ENCODE data around the gene ERGIC1. TPM values are rescaled to one million over a fixed set of nuclear protein-coding genes. Genes with fewer than 3 reads are reported as not detected.

The ERGIC1 gene
- total RNA-seq, 1 experiment from 2014 or later, result 98.8 TPM

DNA sequence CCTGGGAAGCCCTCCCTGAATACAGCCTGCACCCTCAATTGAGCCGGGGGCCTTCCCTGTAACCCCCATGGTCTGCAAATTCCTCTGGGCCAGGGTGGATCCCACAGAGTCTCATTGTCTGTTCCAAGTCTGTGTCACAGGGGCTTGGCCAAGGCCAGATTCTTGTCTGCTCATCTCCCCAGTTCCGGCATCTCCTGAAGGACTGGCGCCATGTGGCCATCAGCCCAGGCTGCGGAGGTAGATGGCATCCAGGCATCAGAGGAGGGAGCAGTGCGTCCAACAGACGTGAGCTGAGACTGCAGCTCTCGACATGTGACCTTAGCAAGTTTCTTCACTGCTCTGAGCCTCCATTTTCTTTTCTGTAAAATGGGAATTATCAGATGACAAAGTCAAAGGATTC is 87.9 kb downstream of the ERGIC1 start:
- Histone ChIP-seq H3K4me3 (no peak overlapping the region), H3K36me3 (peaks cover 87% of the 10 kb centered on the region), H3K27me3 (no peaks in the 10 kb centered on the region), H3K9me3 (no peaks in the 10 kb centered on the region)
- DNase-seq, result no peak

DNA sequence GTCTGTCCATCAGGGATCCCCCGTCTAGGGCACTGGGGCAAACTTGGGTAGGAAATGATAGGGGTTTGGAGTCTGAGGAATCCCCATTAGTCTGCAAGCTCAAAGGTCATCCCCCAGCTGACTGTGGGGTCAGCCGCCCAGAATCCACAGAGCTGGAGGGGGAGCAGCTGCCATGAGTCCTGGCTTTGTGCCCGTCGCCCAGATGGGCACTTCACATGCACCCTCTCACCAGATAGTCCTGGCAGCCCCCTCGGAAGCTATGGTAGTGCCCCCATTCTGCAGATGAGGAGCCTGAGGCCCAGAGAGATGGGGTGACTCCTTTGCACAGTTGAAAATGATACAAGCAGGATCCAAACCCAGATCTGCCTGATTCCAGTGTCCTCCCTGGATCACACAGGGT is 89.5 kb downstream of the ERGIC1 start:
- no peaks in the 10 kb centered on the region for H3K9me3 ChIP-seq
- no peak for DNase-seq
- H3K36me3 ChIP-seq, result peaks cover 80% of the 10 kb centered on the region
- H3K27me3 ChIP-seq, result no peaks in the 10 kb centered on the region
- H3K4me3 ChIP-seq, result no peak overlapping the region

DNA sequence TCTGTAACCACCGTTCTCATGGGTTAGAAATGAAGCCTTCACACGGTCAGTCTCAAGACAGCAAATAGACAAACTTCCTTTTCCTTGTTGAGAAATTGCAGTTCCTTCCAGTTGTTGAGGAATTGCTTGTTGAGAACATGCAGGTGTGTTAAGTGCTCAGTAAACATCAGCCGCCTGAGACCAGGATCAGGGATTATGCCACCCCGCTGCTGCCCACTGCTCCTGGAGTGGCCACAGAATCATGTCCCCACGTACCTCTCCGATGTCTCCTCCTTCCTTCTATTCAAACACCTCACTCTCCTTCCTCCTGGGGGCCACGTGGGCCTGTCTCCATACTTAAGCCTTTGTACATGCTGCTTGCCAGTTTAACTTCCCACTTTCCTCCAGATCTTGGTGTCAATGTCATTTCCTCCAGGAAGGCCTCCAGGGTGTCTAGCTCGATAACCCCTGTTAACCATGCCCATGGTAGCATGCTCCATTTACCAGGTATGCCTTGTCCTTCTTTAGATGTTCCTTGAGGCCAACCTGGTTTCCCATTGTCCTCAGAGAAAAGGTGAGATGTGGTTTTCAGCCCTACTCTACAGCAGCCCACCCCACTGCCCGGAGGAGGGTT is 91.4 kb downstream of the ERGIC1 start:
- H3K4me3 ChIP-seq, result no peak overlapping the region
- H3K36me3 ChIP-seq, result peaks cover 67% of the 10 kb centered on the region
- DNase-seq, result no peak
- no peaks in the 10 kb centered on the region for H3K9me3 ChIP-seq
- H3K27me3 ChIP-seq, result no peaks in the 10 kb centered on the region

DNA sequence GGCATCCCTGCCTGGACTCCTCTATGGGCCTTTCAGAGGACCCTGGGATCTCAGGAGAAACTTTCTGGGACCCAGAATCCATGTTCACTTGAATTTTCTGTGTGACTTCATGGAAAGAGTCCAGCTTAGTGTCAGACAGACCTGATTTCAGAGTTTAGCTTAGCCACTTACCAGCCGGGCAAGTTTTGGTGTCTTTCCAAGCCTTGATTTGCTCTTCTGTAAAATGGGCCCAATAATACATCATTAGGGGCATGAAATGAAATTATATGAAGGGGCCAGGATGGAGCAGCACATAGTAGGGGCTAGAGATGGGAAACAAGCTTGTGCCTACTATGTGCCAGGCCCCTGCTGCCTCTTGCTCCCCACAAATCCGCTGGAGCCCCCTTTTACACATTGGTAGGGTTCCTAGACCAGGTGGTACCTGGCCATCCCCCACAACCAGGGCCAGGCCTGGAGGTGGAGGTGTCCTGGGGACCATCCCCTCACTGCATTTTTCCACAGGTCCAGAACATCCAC is 92.0 kb downstream of the ERGIC1 start:
- Histone ChIP-seq H3K4me3 (no peak overlapping the region), H3K9me3 (no peaks in the 10 kb centered on the region), H3K27me3 (no peaks in the 10 kb centered on the region), H3K36me3 (peaks cover 61% of the 10 kb centered on the region)
- no peak for DNase-seq

- no peak for DNase-seq
- peaks cover 53% of the 10 kb centered on the region for H3K36me3 ChIP-seq
Measured at GRCh38 chr5:172926796-172927195, 92.7 kb downstream of the ERGIC1 start.

GRCh38 chr5:172929371-172929838 is 95.4 kb downstream of the ERGIC1 start:
- Histone ChIP-seq H3K4me3 (no peak overlapping the region), H3K36me3 (peaks cover 56% of the 10 kb centered on the region), H3K27me3 (no peaks in the 10 kb centered on the region), H3K9me3 (no peaks in the 10 kb centered on the region)
- DNase-seq, result peak; percentile 76

More at GRCh38 chr5:172926796-172927195, 92.7 kb downstream of the ERGIC1 start:
- no peak overlapping the region for H3K4me3 ChIP-seq
- H3K27me3 ChIP-seq, result no peaks in the 10 kb centered on the region
- no peaks in the 10 kb centered on the region for H3K9me3 ChIP-seq

DNA sequence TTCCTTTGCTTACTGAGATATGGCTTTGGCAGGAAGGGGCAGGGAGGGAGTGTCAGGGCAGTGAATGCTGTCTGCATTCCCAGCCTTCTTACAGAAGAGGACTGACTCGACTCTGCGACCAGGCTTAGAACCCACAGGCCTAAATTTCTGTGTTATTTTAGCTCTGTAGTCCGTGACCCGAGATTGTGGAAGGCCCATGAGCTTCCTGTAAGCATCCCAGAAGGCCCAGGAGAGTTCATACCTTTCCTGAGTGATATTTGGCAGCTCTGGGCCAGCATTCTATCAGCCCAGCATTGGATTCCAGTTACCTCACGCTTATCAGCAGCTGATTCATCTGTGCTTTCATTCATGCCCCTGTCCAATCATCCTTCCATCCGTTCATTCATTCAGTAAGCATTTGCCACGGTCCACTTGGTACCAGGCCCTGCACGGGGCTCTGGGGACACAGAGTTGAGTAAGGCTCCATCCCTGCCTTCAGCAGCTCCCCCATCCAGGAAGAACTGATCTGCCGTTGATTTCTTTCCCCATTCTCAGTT is 97.0 kb downstream of the ERGIC1 start:
- peak; percentile 87 for DNase-seq
- Histone ChIP-seq H3K27me3 (no peaks in the 10 kb centered on the region), H3K4me3 (no peak overlapping the region), H3K36me3 (peaks cover 56% of the 10 kb centered on the region), H3K9me3 (no peaks in the 10 kb centered on the region)

- Histone ChIP-seq H3K27me3 (no peaks in the 10 kb centered on the region), H3K4me3 (no peak overlapping the region), H3K9me3 (no peaks in the 10 kb centered on the region), H3K36me3 (peaks cover 69% of the 10 kb centered on the region)
- peak; percentile 68 for DNase-seq
Measured at GRCh38 chr5:172932313-172933017, 98.4 kb downstream of the ERGIC1 start.

GRCh38 chr5:172933238-172933637 is 99.2 kb downstream of the ERGIC1 start:
- H3K36me3 ChIP-seq, result peaks cover 69% of the 10 kb centered on the region

DNA sequence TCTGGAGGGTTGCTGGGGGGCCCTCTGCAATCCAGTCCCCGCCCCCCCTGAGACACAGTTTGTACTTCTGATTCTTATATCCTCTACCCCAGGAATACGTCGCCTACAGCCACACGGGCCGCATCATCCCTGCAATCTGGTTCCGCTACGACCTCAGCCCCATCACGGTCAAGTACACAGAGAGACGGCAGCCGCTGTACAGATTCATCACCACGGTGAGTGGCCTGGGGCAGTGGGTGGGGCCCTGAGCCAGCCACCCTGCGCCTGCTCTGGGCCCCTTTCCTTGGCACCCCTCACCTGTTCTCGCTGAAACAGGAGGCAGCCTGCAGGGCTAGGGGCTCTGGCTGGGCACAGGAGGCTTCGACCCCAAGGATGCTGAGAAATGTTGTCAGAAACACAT is 101.0 kb downstream of the ERGIC1 start:
- DNase-seq, result no peak
- Histone ChIP-seq H3K4me3 (no peak overlapping the region), H3K36me3 (peaks cover 70% of the 10 kb centered on the region), H3K27me3 (no peaks in the 10 kb centered on the region), H3K9me3 (no peaks in the 10 kb centered on the region)

More at GRCh38 chr5:172933238-172933637, 99.2 kb downstream of the ERGIC1 start:
- no peak overlapping the region for H3K4me3 ChIP-seq
- H3K9me3 ChIP-seq, result no peaks in the 10 kb centered on the region
- DNase-seq, result no peak
- no peaks in the 10 kb centered on the region for H3K27me3 ChIP-seq

GRCh38 chr5:172936401-172936800 is 102.3 kb downstream of the ERGIC1 start:
- no peak for DNase-seq
- peaks cover 83% of the 10 kb centered on the region for H3K36me3 ChIP-seq
- H3K4me3 ChIP-seq, result no peak overlapping the region
- H3K9me3 ChIP-seq, result no peaks in the 10 kb centered on the region
- no peaks in the 10 kb centered on the region for H3K27me3 ChIP-seq

DNA sequence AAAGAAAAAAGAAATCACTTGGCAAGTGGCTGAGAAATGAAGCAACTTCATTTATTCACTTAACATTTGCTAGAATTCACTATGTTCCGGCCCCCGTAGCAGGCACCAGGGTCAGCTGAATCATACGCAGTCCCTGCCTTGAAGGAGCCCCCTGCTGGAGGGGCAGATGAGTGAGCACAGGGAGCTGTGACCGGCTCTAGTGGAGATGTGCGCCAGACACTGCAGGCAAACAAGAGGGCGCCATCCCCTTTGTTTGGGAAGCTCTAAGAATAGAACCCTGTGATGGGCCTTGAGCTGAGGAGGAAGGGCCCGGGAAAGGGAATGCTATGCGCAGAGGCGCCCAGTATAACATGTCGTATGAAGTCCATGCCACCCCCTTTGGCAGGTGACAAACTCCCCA is 105.0 kb downstream of the ERGIC1 start:
- DNase-seq, result peak; percentile 56
- no peak overlapping the region for H3K4me3 ChIP-seq
- H3K36me3 ChIP-seq, result peaks cover 84% of the 10 kb centered on the region
- no peaks in the 10 kb centered on the region for H3K9me3 ChIP-seq
- H3K27me3 ChIP-seq, result no peaks in the 10 kb centered on the region

DNA sequence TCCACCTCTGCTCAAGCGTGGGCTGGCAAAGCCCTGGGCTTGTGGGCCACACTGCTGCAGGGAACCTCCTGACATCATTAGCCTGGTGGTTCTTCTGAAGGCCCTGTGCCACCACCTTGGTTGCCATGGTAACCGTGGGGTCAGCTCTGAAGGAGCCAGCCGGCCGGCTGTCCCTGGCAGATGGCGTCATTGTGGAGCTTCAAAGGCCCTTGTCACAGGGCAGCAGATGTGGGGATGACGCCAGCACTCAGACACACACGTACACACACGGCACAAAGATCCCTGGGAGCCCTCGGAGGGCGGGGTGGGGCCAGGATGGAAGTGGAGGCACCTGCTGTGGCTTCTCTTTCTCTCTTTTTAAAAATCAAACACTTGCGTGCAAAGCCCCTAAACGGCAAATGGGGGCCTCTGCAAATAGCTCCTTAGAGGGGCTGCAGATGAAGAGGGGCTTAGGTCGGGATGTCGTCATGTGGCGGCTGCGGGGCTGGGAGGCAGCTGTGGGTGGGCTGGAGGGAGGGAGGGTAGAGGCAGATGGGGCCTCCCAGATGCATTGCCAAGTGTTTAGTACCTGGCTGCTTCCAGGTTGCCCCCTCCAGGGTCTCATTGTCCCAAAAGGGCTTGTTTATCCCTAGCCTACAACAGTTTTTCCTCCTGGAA is 105.7 kb downstream of the ERGIC1 start:
- peaks cover 80% of the 10 kb centered on the region for H3K36me3 ChIP-seq
- H3K4me3 ChIP-seq, result no peak overlapping the region
- no peak for DNase-seq

DNA sequence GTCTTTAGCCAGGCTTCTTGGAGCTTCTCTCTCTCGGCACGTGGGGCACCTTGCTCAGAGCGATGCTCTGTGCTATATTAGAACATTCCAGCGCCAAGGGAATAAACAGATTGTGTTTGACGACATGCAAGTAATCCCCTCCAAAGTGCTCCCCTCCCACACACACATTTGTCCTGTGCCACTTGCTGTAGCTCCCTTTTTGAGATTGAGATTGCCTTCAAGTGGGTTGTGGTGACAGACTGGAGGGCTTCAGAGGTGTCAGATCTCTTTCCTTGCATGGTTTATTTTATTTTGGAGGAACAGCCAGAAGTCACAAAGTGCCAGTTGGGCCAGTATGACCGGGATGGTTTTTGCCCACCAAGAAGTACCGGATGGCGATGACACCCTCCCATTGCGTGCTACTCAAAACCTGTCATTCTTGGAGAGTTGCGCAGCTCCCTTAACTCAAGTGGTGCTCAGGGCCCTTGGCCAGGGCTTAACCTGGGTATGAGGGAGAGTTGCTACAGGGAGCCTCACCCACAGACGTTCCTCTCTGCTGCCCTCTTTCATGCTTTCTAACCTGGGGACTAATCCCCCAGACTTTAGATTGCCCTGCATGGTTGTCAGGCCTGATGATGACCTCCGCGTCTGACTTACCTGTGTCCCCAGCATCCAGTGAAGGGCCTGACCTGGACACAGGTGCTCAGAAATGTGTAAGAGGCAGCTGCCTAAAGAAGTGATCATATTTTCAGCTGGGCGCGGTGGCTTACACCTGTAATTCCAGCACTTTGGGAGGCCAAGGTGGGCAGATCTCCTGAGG is 106.4 kb downstream of the ERGIC1 start:
- H3K27me3 ChIP-seq, result no peaks in the 10 kb centered on the region
- peaks cover 78% of the 10 kb centered on the region for H3K36me3 ChIP-seq
- H3K4me3 ChIP-seq, result no peak overlapping the region
- no peaks in the 10 kb centered on the region for H3K9me3 ChIP-seq
- DNase-seq, result no peak

More for the DNA sequence above, 105.7 kb downstream of the ERGIC1 start:
- Histone ChIP-seq H3K9me3 (no peaks in the 10 kb centered on the region), H3K27me3 (no peaks in the 10 kb centered on the region)

DNA sequence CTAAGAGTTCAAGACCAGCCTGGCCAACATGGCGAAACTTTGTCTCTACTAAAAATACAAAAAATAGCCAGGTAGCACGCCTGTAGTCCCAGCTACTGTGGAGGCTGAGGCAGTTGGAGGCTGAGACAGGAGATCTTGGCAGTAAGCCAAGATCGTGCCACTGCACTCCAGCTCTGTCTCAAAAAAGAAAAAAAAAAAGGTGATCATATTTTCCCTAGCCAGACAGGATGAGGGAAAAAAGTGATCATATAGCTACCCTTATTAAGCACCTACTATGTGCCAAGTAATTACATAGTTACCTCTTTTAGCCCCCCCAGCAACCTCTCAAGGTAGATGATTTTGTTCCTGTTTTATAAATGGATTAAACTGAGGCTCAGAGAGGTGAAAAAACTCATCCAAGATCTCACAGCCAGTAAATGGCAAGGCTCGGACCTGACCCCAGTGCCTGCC is 107.0 kb downstream of the ERGIC1 start:
- DNase-seq, result no peak
- Histone ChIP-seq H3K27me3 (no peaks in the 10 kb centered on the region), H3K9me3 (no peaks in the 10 kb centered on the region), H3K4me3 (no peak overlapping the region), H3K36me3 (peaks cover 78% of the 10 kb centered on the region)

DNA sequence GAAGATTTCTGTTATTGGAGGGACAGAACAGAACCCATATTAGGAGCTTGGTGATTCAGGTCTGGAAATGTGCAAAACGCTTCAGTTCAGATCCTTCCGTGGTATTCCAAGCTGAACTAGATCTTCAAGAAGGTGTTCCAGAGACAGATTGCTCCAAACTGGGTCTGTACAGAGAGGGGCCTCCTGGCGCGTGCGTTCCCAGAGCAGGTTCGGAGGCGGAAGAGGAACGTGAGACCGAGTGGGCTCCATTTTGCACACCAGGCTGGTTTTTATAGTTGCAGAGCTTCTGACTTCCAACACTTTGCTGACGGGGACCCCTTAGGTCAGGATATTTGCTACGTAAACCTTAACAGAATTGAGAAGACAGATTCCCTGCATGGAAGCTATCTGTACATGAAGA is 108.5 kb downstream of the ERGIC1 start:
- no peaks in the 10 kb centered on the region for H3K9me3 ChIP-seq
- peaks cover 74% of the 10 kb centered on the region for H3K36me3 ChIP-seq
- no peak for DNase-seq
- no peaks in the 10 kb centered on the region for H3K27me3 ChIP-seq
- no peak overlapping the region for H3K4me3 ChIP-seq

All from MG63 (cell line).